ENCODE measurements around the gene TANGO2. TPM values are rescaled to one million over a fixed set of nuclear protein-coding genes. Genes with fewer than 3 reads are reported as not detected.

Gene TANGO2
- total RNA-seq (ENCODE audit: low replicate concordance) = 17.4 and 32.1 TPM in 2 replicates
- long read RNA-seq, partial matches to known transcripts = 3 of 45 reads
- long read RNA-seq, other reads (novel, unspliced or antisense) = 33 of 45 reads

GRCh38 chr22:20020533-20021195, at the start of gene TANGO2:
Gene TANGO2 (plus strand): TSS chr22:20021110. CDS start chr22:20036799, 15,689 bp downstream.
- Mint-ChIP-seq H3K9me3 (no peaks in the 10 kb centered on the region), H3K36me3 (no peaks in the 10 kb centered on the region), H3K27me3 (peaks cover 34% of the 10 kb centered on the region), H3K27ac (peak within 1 kb of the TSS; percentile 51), H3K4me3 (peak within 1 kb of the TSS; percentile 88), H3K4me1 (ENCODE audit: unreplicated experiment) (no peaks in the 10 kb centered on the region)
- DNase-seq (ENCODE audit: extremely low spot score, unreplicated experiment) = peak; percentile 95
- TF ChIP-seq CTCF (conservative IDR thresholded peaks at IDR 0.05) = no peak

GRCh38 chr22:19971276-19972124, 49.4 kb upstream of the TANGO2 start:
- Mint-ChIP-seq H3K4me3 (no peak overlapping the region), H3K9me3 (no peaks in the 10 kb centered on the region), H3K36me3 (peaks cover 5% of the 10 kb centered on the region), H3K27ac (no peak overlapping the region), H3K4me1 (ENCODE audit: unreplicated experiment) (peaks cover 18% of the 10 kb centered on the region), H3K27me3 (no peaks in the 10 kb centered on the region)
- DNase-seq (ENCODE audit: extremely low spot score, unreplicated experiment) = no peak
- TF ChIP-seq CTCF (conservative IDR thresholded peaks at IDR 0.05) = no peak

- Mint-ChIP-seq H3K9me3 (no peaks in the 10 kb centered on the region), H3K4me3 (peak overlapping the region; percentile 34), H3K27me3 (no peaks in the 10 kb centered on the region), H3K27ac (no peak overlapping the region), H3K4me1 (ENCODE audit: unreplicated experiment) (peaks cover 13% of the 10 kb centered on the region), H3K36me3 (peaks cover 1% of the 10 kb centered on the region)
- TF ChIP-seq CTCF (conservative IDR thresholded peaks at IDR 0.05) = no peak
- no peak for DNase-seq (ENCODE audit: extremely low spot score, unreplicated experiment)
Observed at GRCh38 chr22:19972251-19972650, 48.7 kb upstream of the TANGO2 start.

GRCh38 chr22:19972652-19973550, 48.0 kb upstream of the TANGO2 start:
- DNase-seq (ENCODE audit: extremely low spot score, unreplicated experiment) = no peak
- H3K36me3 Mint-ChIP-seq = no peaks in the 10 kb centered on the region
- no peak overlapping the region for H3K27ac Mint-ChIP-seq
- no peak for TF ChIP-seq CTCF (conservative IDR thresholded peaks at IDR 0.05)
- no peaks in the 10 kb centered on the region for H3K9me3 Mint-ChIP-seq
- peaks cover 12% of the 10 kb centered on the region for H3K4me1 Mint-ChIP-seq (ENCODE audit: unreplicated experiment)
- no peak overlapping the region for H3K4me3 Mint-ChIP-seq
- H3K27me3 Mint-ChIP-seq = no peaks in the 10 kb centered on the region

- no peak for DNase-seq (ENCODE audit: extremely low spot score, unreplicated experiment)
- H3K9me3 Mint-ChIP-seq = no peaks in the 10 kb centered on the region
- TF ChIP-seq CTCF (conservative IDR thresholded peaks at IDR 0.05) = no peak
- no peaks in the 10 kb centered on the region for H3K36me3 Mint-ChIP-seq
- peaks cover 12% of the 10 kb centered on the region for H3K4me1 Mint-ChIP-seq (ENCODE audit: unreplicated experiment)
- H3K27me3 Mint-ChIP-seq = no peaks in the 10 kb centered on the region
- H3K27ac Mint-ChIP-seq = no peak overlapping the region
- no peak overlapping the region for H3K4me3 Mint-ChIP-seq
Observed at GRCh38 chr22:19973551-19974267, 47.2 kb upstream of the TANGO2 start.
